Epithelial cell of umbilical artery (primary cell): ENCODE measurements around the gene CHRNB2. TPM values are rescaled to one million over a fixed set of nuclear protein-coding genes. Genes with fewer than 3 reads are reported as not detected.

ENCODE experiments used
- total RNA-seq: library from RNA; depleted of rRNA; stranded (reverse); fragments of >200 nt; gene quantifications from 2 replicates; pipeline ENCODE4 v1.2.3, GENCODE V29; 2014

Gene CHRNB2
- total RNA-seq = not detected in 2 replicates

GRCh38 chr1:154567386-154568156 is at the start of gene CHRNB2:
Gene CHRNB2, plus strand, starts transcription at chr1:154567778. Its CDS starts 267 bp downstream, at chr1:154568045.

GRCh38 chr1:154557939-154558719 is 9.4 kb upstream of the CHRNB2 start, which contains the start of gene UBE2Q1:
Gene UBE2Q1, minus strand, starts transcription at chr1:154558662. Its CDS starts 109 bp downstream, at chr1:154558553.

GRCh38 chr1:154607609-154608396 is 40.2 kb downstream of the CHRNB2 start, which contains the start of gene ADAR:
Gene ADAR, minus strand, starts transcription at chr1:154608186. Its CDS starts 180 bp downstream, at chr1:154608006.

Other genes starting within 250 kb of the CHRNB2 start
- gene AQP10, start 246.7 kb upstream of the CHRNB2 start, total RNA-seq = under 0.01 TPM in 1 of 2 replicates, not detected in the other
- gene ATP8B2, start 242.3 kb upstream of the CHRNB2 start, total RNA-seq = 67.9 and 95.4 TPM in 2 replicates
- 0.65 and 4.1 TPM in 2 replicates for gene IL6R, start 162.4 kb upstream of the CHRNB2 start, total RNA-seq
- gene TDRD10, start 65.6 kb upstream of the CHRNB2 start, total RNA-seq = 1.5 and 3.2 TPM in 2 replicates
- 30.9 and 47.4 TPM in 2 replicates for gene SHE, start 65.4 kb upstream of the CHRNB2 start, total RNA-seq
- gene UBE2Q1, start 9.1 kb upstream of the CHRNB2 start, total RNA-seq = 29.6 and 32.8 TPM in 2 replicates
- gene ADAR, start 40.4 kb downstream of the CHRNB2 start, total RNA-seq = 55.9 and 118 TPM in 2 replicates